Panc1 (cell line): ENCODE data around the gene LRP5. TPM values are rescaled to one million over a fixed set of nuclear protein-coding genes. Genes with fewer than 3 reads are reported as not detected.

ENCODE experiments used
- ATAC-seq: fragments of 200-7000 bp; cut with Tn5 transposase; 2 replicates; pipeline ENCODE4 v1.9.1; 2020; ENCODE audit warnings: mild to moderate bottlenecking, moderate library complexity
- BruUV-seq: library from RNA; stranded (reverse); fragments of 400-500 nt; replicated peaks from 2 replicates; lab custom pipeline; 2021; lab: Mats Ljungman, UMichigan
- CTCF ChIA-PET: fragments of 300-600 bp; sonication (Branson Sonifier 250); formaldehyde crosslinking; loops from one replicate; lab custom pipeline; 2022; ENCODE audit warnings: antibody characterized with exemption; lab: Charles Lee
- POLR2A ChIA-PET: fragments of 300-600 bp; sonication (Branson Sonifier 250); formaldehyde crosslinking; loops from one replicate; lab custom pipeline; 2022; ENCODE audit warnings: antibody characterized with exemption; lab: Charles Lee
- DNase-seq: peaks from one replicate; pipeline ENCODE4 v3.0.0-alpha.2; 2010; ENCODE audit warnings: low read depth, low spot score
- H3K27ac ChIP-seq: 2 replicates; pipeline ENCODE4 v1.5.1; 2011; ENCODE audit warnings: mild to moderate bottlenecking, low read length, inconsistent platforms
- H3K27me3 ChIP-seq: fragments of 200-500 bp; sonication (Bioruptor generic); 2 replicates; pipeline ENCODE4 v1.6.0; 2014; ENCODE audit warnings: low read length, inconsistent platforms; ENCODE audit not compliant: control insufficient read depth, insufficient read depth
- H3K36me3 ChIP-seq: fragments of 200-500 bp; sonication (Bioruptor generic); 2 replicates; pipeline ENCODE4 v1.5.1; 2014; ENCODE audit warnings: inconsistent platforms, mild to moderate bottlenecking, low read length, moderate library complexity; ENCODE audit not compliant: control insufficient read depth, insufficient read depth
- H3K4me1 ChIP-seq: 2 replicates; pipeline ENCODE4 v1.5.1; 2011; ENCODE audit warnings: inconsistent platforms, mild to moderate bottlenecking, low read length, moderate library complexity; ENCODE audit not compliant: control insufficient read depth, insufficient read depth
- H3K4me3 ChIP-seq, 2 experiments: 2 replicates each; pipeline ENCODE4 v1.5.1; 2011 to 2012; ENCODE audit warnings: low read depth in 2 of 2, low read length in 2 of 2, mild to moderate bottlenecking in 2 of 2, inconsistent platforms in 1 of 2, moderate library complexity in 1 of 2
- H3K9me3 ChIP-seq: fragments of 200-500 bp; sonication (Bioruptor generic); 2 replicates; pipeline ENCODE4 v1.5.1; 2014; ENCODE audit warnings: low read depth, mild to moderate bottlenecking, inconsistent platforms, low read length, moderate library complexity; ENCODE audit not compliant: control insufficient read depth, insufficient read depth
- CTCF ChIP-seq: fragments of 450-650 bp; IDR thresholded peaks from 2 replicates; pipeline ENCODE4 v1.5.1; 2017; ENCODE audit warnings: mild to moderate bottlenecking
- POLR2AphosphoS5 ChIP-seq: IDR thresholded peaks from 2 replicates; pipeline ENCODE4 v1.6.1; 2012; ENCODE audit warnings: mild to moderate bottlenecking, low read depth, low read length, moderate library complexity
- SIN3A ChIP-seq: IDR thresholded peaks from 2 replicates; pipeline ENCODE4 v1.6.1; 2012; ENCODE audit warnings: low read depth, mild to moderate bottlenecking, low read length, moderate library complexity, borderline replicate concordance; ENCODE audit not compliant: insufficient read depth
- TCF7L2 ChIP-seq: IDR thresholded peaks from 2 replicates; pipeline ENCODE4 v1.6.1; 2011; ENCODE audit warnings: mild to moderate bottlenecking, low read depth, low read length, inconsistent platforms
- in situ Hi-C: cut with HindIII; loops from 2 replicates; pipeline ENCODE4 v1.10.0; 2016; ENCODE audit warnings: low sequenced_read_pairs, low pct_unique_long_range_greater_than_20kb
- intact Hi-C: fragments of 100-400 bp; cut with micrococcal nuclease; formaldehyde crosslinking; loops from one replicate; pipeline ENCODE4 v1.10.0; 2022; ENCODE audit not compliant: unreplicated experiment
- total RNA-seq: library from RNA; stranded (reverse); gene quantifications from one replicate; pipeline ENCODE4 v1.2.1, GENCODE V29; 2021; ENCODE audit not compliant: unreplicated experiment
- TF ChIP-seq, protein P1 (sequence below), 2 experiments: IDR thresholded peaks; 2 replicates each; pipeline ENCODE4 v1.6.1; 2011 to 2012; ENCODE audit warnings: low read depth in 2 of 2, control low read depth in 1 of 2, low read length in 1 of 2, mild to moderate bottlenecking in 1 of 2, moderate library complexity in 1 of 2; ENCODE audit not compliant: insufficient read depth in 1 of 2

Gene LRP5
- total RNA-seq, 1 experiment from 2014 or later: 171 TPM

GRCh38 chr11:68340784-68341556 is 28.6 kb downstream of the LRP5 start:
- Histone ChIP-seq H3K27me3 (no peaks in the 10 kb centered on the region), H3K4me3 (peak overlapping the region in 1 of 2 experiments; percentile 15; a peak in 2 of 4 replicates), H3K36me3 (no peaks in the 10 kb centered on the region), H3K4me1 (peaks cover 70% of the 10 kb centered on the region), H3K9me3 (no peaks in the 10 kb centered on the region), H3K27ac (peak overlapping the region; percentile 95)
- intact Hi-C loops (no loop called here), in situ Hi-C loops (no loop called here)
- TF ChIP-seq CTCF (no peak), POLR2AphosphoS5 (no peak), SIN3A (no peak), TCF7L2 (no peak)
- TF ChIP-seq, protein P1, sequence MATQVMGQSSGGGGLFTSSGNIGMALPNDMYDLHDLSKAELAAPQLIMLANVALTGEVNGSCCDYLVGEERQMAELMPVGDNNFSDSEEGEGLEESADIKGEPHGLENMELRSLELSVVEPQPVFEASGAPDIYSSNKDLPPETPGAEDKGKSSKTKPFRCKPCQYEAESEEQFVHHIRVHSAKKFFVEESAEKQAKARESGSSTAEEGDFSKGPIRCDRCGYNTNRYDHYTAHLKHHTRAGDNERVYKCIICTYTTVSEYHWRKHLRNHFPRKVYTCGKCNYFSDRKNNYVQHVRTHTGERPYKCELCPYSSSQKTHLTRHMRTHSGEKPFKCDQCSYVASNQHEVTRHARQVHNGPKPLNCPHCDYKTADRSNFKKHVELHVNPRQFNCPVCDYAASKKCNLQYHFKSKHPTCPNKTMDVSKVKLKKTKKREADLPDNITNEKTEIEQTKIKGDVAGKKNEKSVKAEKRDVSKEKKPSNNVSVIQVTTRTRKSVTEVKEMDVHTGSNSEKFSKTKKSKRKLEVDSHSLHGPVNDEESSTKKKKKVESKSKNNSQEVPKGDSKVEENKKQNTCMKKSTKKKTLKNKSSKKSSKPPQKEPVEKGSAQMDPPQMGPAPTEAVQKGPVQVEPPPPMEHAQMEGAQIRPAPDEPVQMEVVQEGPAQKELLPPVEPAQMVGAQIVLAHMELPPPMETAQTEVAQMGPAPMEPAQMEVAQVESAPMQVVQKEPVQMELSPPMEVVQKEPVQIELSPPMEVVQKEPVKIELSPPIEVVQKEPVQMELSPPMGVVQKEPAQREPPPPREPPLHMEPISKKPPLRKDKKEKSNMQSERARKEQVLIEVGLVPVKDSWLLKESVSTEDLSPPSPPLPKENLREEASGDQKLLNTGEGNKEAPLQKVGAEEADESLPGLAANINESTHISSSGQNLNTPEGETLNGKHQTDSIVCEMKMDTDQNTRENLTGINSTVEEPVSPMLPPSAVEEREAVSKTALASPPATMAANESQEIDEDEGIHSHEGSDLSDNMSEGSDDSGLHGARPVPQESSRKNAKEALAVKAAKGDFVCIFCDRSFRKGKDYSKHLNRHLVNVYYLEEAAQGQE (IDR thresholded peaks at IDR 0.05; ENCODE audit: insufficient read depth in 1 of 2, low read depth in 2 of 2, low read length in 1 of 2): no peak
- ChIA-PET CTCF (interaction anchor here (0.6 kb wide), 1 partner anchor 10 kb away, joined by 3 read pairs; no protein-coding TSS in a partner anchor), POLR2A (no interaction called here)
- DNase-seq: no peak
- peak; percentile 13; the same call in 1 of the 2 replicates for ATAC-seq
- no TSS peak for BruUV-seq

- H3K4me1 ChIP-seq: peaks cover 75% of the 10 kb centered on the region
Measured at GRCh38 chr11:68341557-68342458, 29.4 kb downstream of the LRP5 start.

More at GRCh38 chr11:68341557-68342458, 29.4 kb downstream of the LRP5 start:
- Histone ChIP-seq H3K27ac (peak overlapping the region; percentile 95), H3K27me3 (no peaks in the 10 kb centered on the region), H3K36me3 (no peaks in the 10 kb centered on the region), H3K4me3 (peak overlapping the region in 1 of 2 experiments; percentile 27; a peak in 2 of 4 replicates), H3K9me3 (no peaks in the 10 kb centered on the region)
- ChIA-PET POLR2A (interaction anchor here (0.6 to 1.0 kb wide), 2 partner anchors 14 to 26 kb away, joined by 3 to 4 read pairs; no protein-coding TSS in a partner anchor), CTCF (interaction anchor here (0.6 to 1.2 kb wide), 3 partner anchors 9 to 30 kb away, joined by 3 read pairs; no protein-coding TSS in a partner anchor)
- in situ Hi-C loops (no loop called here), intact Hi-C loops (no loop called here)
- peak; percentile 27 for ATAC-seq
- no peak for TF ChIP-seq CTCF
- TF ChIP-seq POLR2AphosphoS5: no peak
- no peak for TF ChIP-seq SIN3A
- TF ChIP-seq, protein P1 (IDR thresholded peaks at IDR 0.05; ENCODE audit: insufficient read depth in 1 of 2, low read depth in 2 of 2, low read length in 1 of 2): no peak
- TF ChIP-seq TCF7L2: no peak
- no TSS peak for BruUV-seq
- DNase-seq: no peak
